ENCODE results near the gene CES3.

DNA sequence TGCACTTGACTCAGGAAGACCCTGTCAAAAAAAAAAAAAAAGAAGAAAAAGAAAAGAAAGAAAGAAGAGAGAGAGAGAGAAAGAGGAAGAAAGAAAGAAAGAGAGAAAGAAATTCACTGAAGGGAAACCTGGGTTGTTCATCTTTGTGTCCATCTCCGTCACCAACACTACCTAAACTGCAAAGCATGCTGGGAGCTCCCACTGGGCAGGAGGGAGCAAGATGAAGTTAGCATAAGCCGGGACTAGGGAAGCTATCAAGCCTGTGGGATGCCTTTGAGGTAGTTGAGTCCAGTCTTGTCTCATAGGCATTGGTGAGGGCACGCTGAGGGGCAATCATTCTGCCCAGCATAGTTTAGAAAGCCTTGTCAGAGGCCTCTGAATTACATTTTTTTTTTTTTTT, 60.3 kb downstream of the CES3 start:
- TF ChIP-seq, protein P1, sequence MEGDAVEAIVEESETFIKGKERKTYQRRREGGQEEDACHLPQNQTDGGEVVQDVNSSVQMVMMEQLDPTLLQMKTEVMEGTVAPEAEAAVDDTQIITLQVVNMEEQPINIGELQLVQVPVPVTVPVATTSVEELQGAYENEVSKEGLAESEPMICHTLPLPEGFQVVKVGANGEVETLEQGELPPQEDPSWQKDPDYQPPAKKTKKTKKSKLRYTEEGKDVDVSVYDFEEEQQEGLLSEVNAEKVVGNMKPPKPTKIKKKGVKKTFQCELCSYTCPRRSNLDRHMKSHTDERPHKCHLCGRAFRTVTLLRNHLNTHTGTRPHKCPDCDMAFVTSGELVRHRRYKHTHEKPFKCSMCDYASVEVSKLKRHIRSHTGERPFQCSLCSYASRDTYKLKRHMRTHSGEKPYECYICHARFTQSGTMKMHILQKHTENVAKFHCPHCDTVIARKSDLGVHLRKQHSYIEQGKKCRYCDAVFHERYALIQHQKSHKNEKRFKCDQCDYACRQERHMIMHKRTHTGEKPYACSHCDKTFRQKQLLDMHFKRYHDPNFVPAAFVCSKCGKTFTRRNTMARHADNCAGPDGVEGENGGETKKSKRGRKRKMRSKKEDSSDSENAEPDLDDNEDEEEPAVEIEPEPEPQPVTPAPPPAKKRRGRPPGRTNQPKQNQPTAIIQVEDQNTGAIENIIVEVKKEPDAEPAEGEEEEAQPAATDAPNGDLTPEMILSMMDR (IDR thresholded peaks at IDR 0.05 in 4 of 5, conservative IDR thresholded peaks at IDR 0.05 in 1 of 5): no peak
- TF ChIP-seq POLR2A (IDR thresholded peaks at IDR 0.05): no peak

All from gastrocnemius medialis (tissue), 4 donors.